HepG2 (cell line): ENCODE measurements around the gene C14orf119. TPM values are rescaled to one million over a fixed set of nuclear protein-coding genes. Genes with fewer than 3 reads are reported as not detected.

Source experiments
- ARHGAP35 ChIP-seq: sonication (generic); formaldehyde crosslinking; IDR thresholded peaks from 2 replicates; pipeline ENCODE4 v1.9.0; 2022; ENCODE audit warnings: mild to moderate bottlenecking, inconsistent platforms, moderate library complexity, missing genetic modification reagents, borderline replicate concordance
- KAT7 ChIP-seq: IDR thresholded peaks from 2 replicates; pipeline ENCODE4 v1.6.1; 2018; ENCODE audit warnings: borderline replicate concordance, missing compliant biosample characterization
- MAZ ChIP-seq, 2 experiments: sonication (generic) in 1 of 2; formaldehyde crosslinking in 1 of 2; IDR thresholded peaks; 2 replicates each; pipeline versions ENCODE4 v1.5.0 to v1.6.1; 2012 to 2020; ENCODE audit warnings: low read depth in 2 of 2, mild to moderate bottlenecking in 2 of 2, borderline replicate concordance in 1 of 2, improper control_type of control experiment in 1 of 2, low read length in 1 of 2, missing genetic modification reagents in 1 of 2, moderate library complexity in 1 of 2
- PITX1 ChIP-seq: sonication (generic); formaldehyde crosslinking; IDR thresholded peaks from 2 replicates; pipeline ENCODE4 v1.5.1; 2020; ENCODE audit warnings: mild to moderate bottlenecking, missing genetic modification reagents
- RAD21 ChIP-seq: fragments of 450-650 bp; formaldehyde crosslinking; IDR thresholded peaks from 2 replicates; pipeline ENCODE4 v1.5.0; 2020; ENCODE audit warnings: mild to moderate bottlenecking
- TBX2 ChIP-seq: sonication (generic); formaldehyde crosslinking; IDR thresholded peaks from 2 replicates; pipeline ENCODE4 v1.5.0; 2020; ENCODE audit warnings: missing genetic modification reagents, mild to moderate bottlenecking, borderline replicate concordance
- TCF12 ChIP-seq, 2 experiments: fragments of 450-650 bp in 1 of 2; sonication (generic) in 1 of 2; formaldehyde crosslinking in 1 of 2; IDR thresholded peaks; 2 replicates each; pipeline versions ENCODE4 v1.6.1 to v1.8.0; 2017 to 2022; ENCODE audit warnings: antibody characterized with exemption in 1 of 2, mild to moderate bottlenecking in 1 of 2, missing genetic modification reagents in 1 of 2, moderate library complexity in 1 of 2
- TEAD3 ChIP-seq: optimal IDR thresholded peaks from 2 replicates; pipeline ENCODE3; 2016; ENCODE audit warnings: borderline replicate concordance
- ZNF263 ChIP-seq: sonication (generic); formaldehyde crosslinking; IDR thresholded peaks from 2 replicates; pipeline ENCODE4 v1.4.0; 2020; ENCODE audit warnings: missing genetic modification reagents
- ZNF768 ChIP-seq: sonication (generic); formaldehyde crosslinking; IDR thresholded peaks from 2 replicates; pipeline ENCODE4 v1.4.0; 2020; ENCODE audit warnings: missing genetic modification reagents
- ZNF780A ChIP-seq: sonication (generic); formaldehyde crosslinking; IDR thresholded peaks from 2 replicates; pipeline ENCODE4 v1.8.0; 2022; ENCODE audit warnings: mild to moderate bottlenecking, missing genetic modification reagents, moderate library complexity
- polyA plus RNA-seq, 8 experiments: library from polyadenylated mRNA; depleted of rRNA in 3 of 8; stranded (reverse) in 7 of 8; unstranded in 1 of 8; fragments of >200 nt; fragmentation: Illumina TruSeq in 4 of 8; extraction: Trizol in 4 of 8; gene quantifications; 2 replicates each; pipeline versions ENCODE4 v1.2.1 to v1.2.3, GENCODE V29; 2011 to 2016; ENCODE audit warnings: low read depth in 4 of 8, missing spikeins in 1 of 8, mixed read lengths in 1 of 8; ENCODE audit not compliant: insufficient read depth in 1 of 8
- total RNA-seq, 5 experiments: library from RNA; depleted of rRNA; stranded (reverse); fragments of >200 nt; fragmentation: Illumina TruSeq; extraction: Trizol; gene quantifications; 2 replicates each; pipeline ENCODE4 v1.2.3, GENCODE V29; 2016; ENCODE audit warnings: low read depth in 1 of 5
- TF ChIP-seq, protein P1 (sequence below): sonication (generic); formaldehyde crosslinking; IDR thresholded peaks from 2 replicates; pipeline ENCODE4 v1.5.0; 2020; ENCODE audit warnings: mild to moderate bottlenecking, missing genetic modification reagents, borderline replicate concordance
- TF ChIP-seq, protein P2 (sequence below): sonication (generic); formaldehyde crosslinking; IDR thresholded peaks from 2 replicates; pipeline ENCODE4 v1.4.0; 2020; ENCODE audit warnings: missing genetic modification reagents
- TF ChIP-seq, protein P3 (sequence below): sonication (generic); formaldehyde crosslinking; IDR thresholded peaks from 2 replicates; pipeline ENCODE4 v1.4.0; 2020; ENCODE audit warnings: missing genetic modification reagents
- TF ChIP-seq, protein P4 (sequence below): sonication (generic); formaldehyde crosslinking; IDR thresholded peaks from 2 replicates; pipeline ENCODE4 v1.5.0; 2020; ENCODE audit warnings: missing genetic modification reagents
- TF ChIP-seq, protein P5 (sequence below): sonication (generic); formaldehyde crosslinking; IDR thresholded peaks from 2 replicates; pipeline ENCODE4 v1.5.0; 2020; ENCODE audit warnings: mild to moderate bottlenecking, missing genetic modification reagents, moderate library complexity

Gene C14orf119
- total and polyA plus RNA-seq, 2 of the 13 experiments (the other 11 are each of a cell fraction or from before 2014, with no cell fraction given): 117 to 206 TPM

DNA sequence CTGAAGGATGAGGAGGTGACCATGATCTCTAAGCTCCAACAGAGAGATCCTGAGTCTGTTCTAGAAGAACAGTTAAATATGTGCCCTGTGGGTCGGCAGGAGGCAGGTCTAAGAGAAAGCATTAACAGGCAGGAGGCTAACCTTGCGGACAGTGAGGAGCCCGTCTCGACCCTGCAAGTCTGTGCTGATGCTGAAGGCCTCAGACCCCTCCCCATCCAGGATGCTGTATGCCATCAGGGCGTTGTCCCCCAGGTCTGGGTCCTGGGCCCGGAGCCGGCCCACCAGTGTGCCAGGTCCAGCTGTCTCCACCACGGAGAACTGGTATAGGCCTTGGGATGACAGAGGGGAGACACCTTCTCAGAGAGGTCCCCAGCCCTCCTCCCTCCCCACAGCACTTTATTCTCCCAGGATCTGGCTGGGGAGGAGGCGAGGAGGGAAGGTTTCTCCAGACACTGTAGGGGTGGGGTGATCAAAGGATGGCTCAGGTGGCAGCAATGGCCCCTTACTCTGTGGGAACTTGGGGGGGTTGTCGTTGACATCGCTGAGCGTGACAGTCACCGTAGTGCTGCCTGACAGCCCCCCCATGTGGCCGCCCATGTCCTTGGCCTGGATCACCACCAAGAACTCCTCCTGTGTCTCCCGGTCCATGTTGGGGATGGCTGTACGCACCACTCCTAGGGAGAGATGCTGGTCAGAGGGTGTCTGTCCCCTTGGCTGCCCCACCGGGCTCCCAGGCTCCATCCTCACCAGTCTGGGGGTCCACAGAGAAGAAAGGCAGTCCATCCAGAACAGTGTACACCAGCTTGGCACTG is 41.1 kb upstream of the C14orf119 start (continued):
- TF ChIP-seq, protein P1, sequence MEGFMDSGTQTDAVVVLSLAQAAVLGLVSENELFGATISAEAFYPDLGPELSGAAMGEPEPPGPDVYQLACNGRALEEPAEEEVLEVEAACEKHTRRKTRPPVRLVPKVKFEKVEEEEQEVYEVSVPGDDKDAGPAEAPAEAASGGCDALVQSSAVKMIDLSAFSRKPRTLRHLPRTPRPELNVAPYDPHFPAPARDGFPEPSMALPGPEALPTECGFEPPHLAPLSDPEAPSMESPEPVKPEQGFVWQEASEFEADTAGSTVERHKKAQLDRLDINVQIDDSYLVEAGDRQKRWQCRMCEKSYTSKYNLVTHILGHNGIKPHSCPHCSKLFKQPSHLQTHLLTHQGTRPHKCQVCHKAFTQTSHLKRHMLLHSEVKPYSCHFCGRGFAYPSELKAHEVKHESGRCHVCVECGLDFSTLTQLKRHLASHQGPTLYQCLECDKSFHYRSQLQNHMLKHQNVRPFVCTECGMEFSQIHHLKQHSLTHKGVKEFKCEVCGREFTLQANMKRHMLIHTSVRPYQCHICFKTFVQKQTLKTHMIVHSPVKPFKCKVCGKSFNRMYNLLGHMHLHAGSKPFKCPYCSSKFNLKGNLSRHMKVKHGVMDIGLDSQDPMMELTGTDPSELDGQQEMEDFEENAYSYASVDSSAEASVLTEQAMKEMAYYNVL (CRISPR knock-in tag): 0 out of 2 replicates have a peak, but pooled peaks have one; percentile 38
- TF ChIP-seq TCF12 (IDR thresholded peaks at IDR 0.05) (no peak), TCF12 (CRISPR knock-in tag; IDR thresholded peaks at IDR 0.05) (0 out of 2 replicates have a peak, but pooled peaks have one; percentile 48), PITX1 (CRISPR knock-in tag) (0 out of 2 replicates have a peak, but pooled peaks have one; percentile 50), KAT7 (no peak), RAD21 (CRISPR knock-in tag) (peak; percentile 77), TEAD3 (peak; percentile 19), ZNF780A (CRISPR knock-in tag) (no peak), TBX2 (peak; percentile 45; the same call in 1 of the 2 replicates), ZNF263 (CRISPR knock-in tag) (peak; percentile 42; the same call in 1 of the 2 replicates), MAZ (IDR thresholded peaks at IDR 0.05; ENCODE audit: borderline replicate concordance, low read depth, low read length) (no peak), MAZ (CRISPR knock-in tag; IDR thresholded peaks at IDR 0.05; ENCODE audit: low read depth) (peak; percentile 43; the same call in 1 of the 2 replicates), ZNF768 (CRISPR knock-in tag) (peak; percentile 11; the same call in 1 of the 2 replicates), ARHGAP35 (0 out of 2 replicates have a peak, but pooled peaks have one; percentile 40)
- TF ChIP-seq, protein P2, sequence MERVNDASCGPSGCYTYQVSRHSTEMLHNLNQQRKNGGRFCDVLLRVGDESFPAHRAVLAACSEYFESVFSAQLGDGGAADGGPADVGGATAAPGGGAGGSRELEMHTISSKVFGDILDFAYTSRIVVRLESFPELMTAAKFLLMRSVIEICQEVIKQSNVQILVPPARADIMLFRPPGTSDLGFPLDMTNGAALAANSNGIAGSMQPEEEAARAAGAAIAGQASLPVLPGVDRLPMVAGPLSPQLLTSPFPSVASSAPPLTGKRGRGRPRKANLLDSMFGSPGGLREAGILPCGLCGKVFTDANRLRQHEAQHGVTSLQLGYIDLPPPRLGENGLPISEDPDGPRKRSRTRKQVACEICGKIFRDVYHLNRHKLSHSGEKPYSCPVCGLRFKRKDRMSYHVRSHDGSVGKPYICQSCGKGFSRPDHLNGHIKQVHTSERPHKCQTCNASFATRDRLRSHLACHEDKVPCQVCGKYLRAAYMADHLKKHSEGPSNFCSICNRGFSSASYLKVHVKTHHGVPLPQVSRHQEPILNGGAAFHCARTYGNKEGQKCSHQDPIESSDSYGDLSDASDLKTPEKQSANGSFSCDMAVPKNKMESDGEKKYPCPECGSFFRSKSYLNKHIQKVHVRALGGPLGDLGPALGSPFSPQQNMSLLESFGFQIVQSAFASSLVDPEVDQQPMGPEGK (CRISPR knock-in tag): peak; percentile 58
- TF ChIP-seq, protein P3, sequence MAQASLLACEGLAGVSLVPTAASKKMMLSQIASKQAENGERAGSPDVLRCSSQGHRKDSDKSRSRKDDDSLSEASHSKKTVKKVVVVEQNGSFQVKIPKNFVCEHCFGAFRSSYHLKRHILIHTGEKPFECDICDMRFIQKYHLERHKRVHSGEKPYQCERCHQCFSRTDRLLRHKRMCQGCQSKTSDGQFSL: peak; percentile 69
- TF ChIP-seq, protein P4, sequence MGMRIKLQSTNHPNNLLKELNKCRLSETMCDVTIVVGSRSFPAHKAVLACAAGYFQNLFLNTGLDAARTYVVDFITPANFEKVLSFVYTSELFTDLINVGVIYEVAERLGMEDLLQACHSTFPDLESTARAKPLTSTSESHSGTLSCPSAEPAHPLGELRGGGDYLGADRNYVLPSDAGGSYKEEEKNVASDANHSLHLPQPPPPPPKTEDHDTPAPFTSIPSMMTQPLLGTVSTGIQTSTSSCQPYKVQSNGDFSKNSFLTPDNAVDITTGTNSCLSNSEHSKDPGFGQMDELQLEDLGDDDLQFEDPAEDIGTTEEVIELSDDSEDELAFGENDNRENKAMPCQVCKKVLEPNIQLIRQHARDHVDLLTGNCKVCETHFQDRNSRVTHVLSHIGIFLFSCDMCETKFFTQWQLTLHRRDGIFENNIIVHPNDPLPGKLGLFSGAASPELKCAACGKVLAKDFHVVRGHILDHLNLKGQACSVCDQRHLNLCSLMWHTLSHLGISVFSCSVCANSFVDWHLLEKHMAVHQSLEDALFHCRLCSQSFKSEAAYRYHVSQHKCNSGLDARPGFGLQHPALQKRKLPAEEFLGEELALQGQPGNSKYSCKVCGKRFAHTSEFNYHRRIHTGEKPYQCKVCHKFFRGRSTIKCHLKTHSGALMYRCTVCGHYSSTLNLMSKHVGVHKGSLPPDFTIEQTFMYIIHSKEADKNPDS (CRISPR knock-in tag): no peak
- TF ChIP-seq, protein P5, sequence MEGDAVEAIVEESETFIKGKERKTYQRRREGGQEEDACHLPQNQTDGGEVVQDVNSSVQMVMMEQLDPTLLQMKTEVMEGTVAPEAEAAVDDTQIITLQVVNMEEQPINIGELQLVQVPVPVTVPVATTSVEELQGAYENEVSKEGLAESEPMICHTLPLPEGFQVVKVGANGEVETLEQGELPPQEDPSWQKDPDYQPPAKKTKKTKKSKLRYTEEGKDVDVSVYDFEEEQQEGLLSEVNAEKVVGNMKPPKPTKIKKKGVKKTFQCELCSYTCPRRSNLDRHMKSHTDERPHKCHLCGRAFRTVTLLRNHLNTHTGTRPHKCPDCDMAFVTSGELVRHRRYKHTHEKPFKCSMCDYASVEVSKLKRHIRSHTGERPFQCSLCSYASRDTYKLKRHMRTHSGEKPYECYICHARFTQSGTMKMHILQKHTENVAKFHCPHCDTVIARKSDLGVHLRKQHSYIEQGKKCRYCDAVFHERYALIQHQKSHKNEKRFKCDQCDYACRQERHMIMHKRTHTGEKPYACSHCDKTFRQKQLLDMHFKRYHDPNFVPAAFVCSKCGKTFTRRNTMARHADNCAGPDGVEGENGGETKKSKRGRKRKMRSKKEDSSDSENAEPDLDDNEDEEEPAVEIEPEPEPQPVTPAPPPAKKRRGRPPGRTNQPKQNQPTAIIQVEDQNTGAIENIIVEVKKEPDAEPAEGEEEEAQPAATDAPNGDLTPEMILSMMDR: peak; percentile 96
